ENCODE data around the gene KRT26.

Gene KRT26

GRCh38 chr17:40724656-40725055 is 47.3 kb downstream of the KRT26 start:
- DNase-seq: no peak

DNA sequence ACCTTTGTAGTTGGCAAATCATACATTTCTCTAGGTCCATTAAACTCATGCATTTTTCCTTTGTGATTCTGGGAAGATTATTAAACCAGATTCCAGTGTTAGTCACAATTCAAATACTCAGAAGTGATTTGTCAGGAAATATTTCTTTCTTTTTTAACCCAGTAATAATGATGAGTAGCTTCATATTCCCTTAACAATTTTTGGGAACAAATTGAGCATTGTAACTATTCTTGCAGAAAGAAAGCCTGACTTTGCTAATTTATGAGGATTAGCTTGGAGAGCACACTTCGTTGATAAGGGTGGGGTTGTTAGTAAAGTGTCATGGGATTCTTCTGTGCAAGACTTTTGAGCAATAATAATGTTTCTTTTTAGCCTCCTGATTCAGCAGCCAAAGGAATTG is 49.8 kb downstream of the KRT26 start:
- no peak for DNase-seq

- DNase-seq: no peak
Measured at GRCh38 chr17:40720899-40721298, 51.1 kb downstream of the KRT26 start.

DNA sequence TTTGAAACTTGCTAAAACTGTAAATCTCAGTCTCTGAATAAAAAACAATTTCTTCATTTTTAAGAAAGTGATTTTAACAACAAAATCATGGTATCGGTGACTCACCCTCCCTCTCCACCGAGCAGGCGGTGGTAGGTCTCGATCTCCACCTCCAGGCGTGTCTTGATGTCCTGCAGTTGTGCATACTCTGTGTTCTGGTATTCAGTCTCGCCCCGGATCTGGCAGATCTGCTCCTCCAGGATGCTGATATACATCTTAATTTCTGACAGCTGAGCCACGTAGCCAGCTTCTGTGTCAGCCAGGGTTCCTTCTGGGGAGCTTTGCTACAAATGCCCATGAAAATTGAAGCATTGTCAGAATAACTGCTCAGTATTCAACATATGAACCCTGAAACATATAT is 53.1 kb downstream of the KRT26 start:
- DNase-seq: no peak

GRCh38 chr17:40717776-40718175 is 54.2 kb downstream of the KRT26 start:
- DNase-seq: no peak
